EH (cell line): ENCODE data around the gene FNDC11.
A peak's percentile ranks its signal among the peaks of the same experiment; 100 is the strongest.

ENCODE experiments used
- DNase-seq: peaks from one replicate; pipeline ENCODE4 v3.0.0-alpha.2; 2015; ENCODE audit warnings: low read depth

Gene FNDC11

GRCh38 chr20:63540417-63541186, 13.4 kb upstream of the FNDC11 start:
- DNase-seq = peak; percentile 44

GRCh38 chr20:63541371-63541770, 12.6 kb upstream of the FNDC11 start:
- no peak for DNase-seq

GRCh38 chr20:63542031-63542559, 11.9 kb upstream of the FNDC11 start:
- DNase-seq = no peak

- no peak for DNase-seq
Observed at GRCh38 chr20:63542696-63543095, 11.3 kb upstream of the FNDC11 start.

GRCh38 chr20:63543131-63543530, 10.8 kb upstream of the FNDC11 start:
- no peak for DNase-seq

- no peak for DNase-seq
Observed at GRCh38 chr20:63543733-63544132, 10.2 kb upstream of the FNDC11 start.

GRCh38 chr20:63544241-63544957, 9.6 kb upstream of the FNDC11 start:
- no peak for DNase-seq

GRCh38 chr20:63544958-63545516, 8.9 kb upstream of the FNDC11 start:
- DNase-seq = no peak

- DNase-seq = no peak
Observed at GRCh38 chr20:63545814-63546213, 8.1 kb upstream of the FNDC11 start.

- DNase-seq = no peak
Observed at GRCh38 chr20:63546256-63546955, 7.6 kb upstream of the FNDC11 start.

- no peak for DNase-seq
Observed at GRCh38 chr20:63546956-63547724, 6.8 kb upstream of the FNDC11 start.

- DNase-seq = no peak
Observed at GRCh38 chr20:63547725-63548480, 6.1 kb upstream of the FNDC11 start, which contains the start of gene SRMS. SRMS (minus strand) TSS chr20:63547749; CDS start chr20:63547463, 286 bp downstream.

- DNase-seq = no peak
Observed at GRCh38 chr20:63548542-63548941, 5.4 kb upstream of the FNDC11 start.

GRCh38 chr20:63549019-63549418, 4.9 kb upstream of the FNDC11 start:
- DNase-seq = no peak

- no peak for DNase-seq
Observed at GRCh38 chr20:63549679-63550282, 4.2 kb upstream of the FNDC11 start.

- DNase-seq = peak; percentile 16
Observed at GRCh38 chr20:63551068-63551467, 2.9 kb upstream of the FNDC11 start.

- peak; percentile 30 for DNase-seq
Observed at GRCh38 chr20:63552481-63553249, 1.3 kb upstream of the FNDC11 start.

- DNase-seq = peak; percentile 87
Observed at GRCh38 chr20:63553251-63553932, 567 bp upstream of the FNDC11 start.
